Upper lobe of left lung (tissue), 6 donors: ENCODE measurements around the gene CCDC148. TPM values are rescaled to one million over a fixed set of nuclear protein-coding genes. Genes with fewer than 3 reads are reported as not detected.
"Not testable (repeated sequence)": the region's sequence is repeated elsewhere in the genome, so short reads cannot be mapped to it uniquely, and the experiment has no call there.

Source experiments
- ATAC-seq, 2 donors: fragments of 200-7000 bp; cut with Tn5 transposase; one replicate each; pipeline ENCODE4 v1.9.1; 2022; ENCODE audit warnings: mild to moderate bottlenecking in 2 of 2, moderate library complexity in 2 of 2; ENCODE audit not compliant: low FRiP score in 2 of 2
- DNase-seq, 2 donors: peaks; one replicate each; pipeline ENCODE4 v3.0.0-alpha.2; 2019 to 2020
- H3K27ac ChIP-seq, 4 donors: fragments of 200-600 bp; sonication (generic); one replicate each; pipeline ENCODE4 v1.5.1; 2016 to 2019
- H3K27me3 ChIP-seq, 4 donors: fragments of 200-600 bp; sonication (generic); one replicate each; pipeline ENCODE4 v1.5.1; 2017 to 2019
- H3K36me3 ChIP-seq, 4 donors: fragments of 200-600 bp; sonication (generic); one replicate each; pipeline ENCODE4 v1.5.1; 2016 to 2019
- H3K4me1 ChIP-seq, 4 donors: fragments of 200-600 bp; sonication (generic); one replicate each; pipeline ENCODE4 v1.5.1; 2018 to 2019
- H3K4me3 ChIP-seq, 4 donors: fragments of 200-600 bp; sonication (generic); one replicate each; pipeline ENCODE4 v1.5.1; 2017 to 2019; ENCODE audit warnings: mild to moderate bottlenecking in 2 of 4, moderate library complexity in 1 of 4
- H3K9me3 ChIP-seq, 4 donors: fragments of 200-600 bp; sonication (generic); one replicate each; pipeline ENCODE4 v1.5.1; 2018 to 2019
- CTCF ChIP-seq, 6 experiments: fragments of 450-650 bp in 4 of 6; fragments of 200-600 bp in 2 of 6; sonication (generic) in 2 of 6; IDR thresholded peaks; one replicate each; pipeline ENCODE4 v1.5.1; 2016 to 2019; ENCODE audit warnings: antibody characterized with exemption in 6 of 6
- EP300 ChIP-seq, 4 donors: sonication (generic); formaldehyde crosslinking; IDR thresholded peaks; one replicate each; pipeline ENCODE4 v1.5.1; 2017; ENCODE audit warnings: antibody characterized with exemption in 4 of 4, control low read depth in 2 of 4
- POLR2A ChIP-seq, 4 donors: fragments of 450-650 bp; IDR thresholded peaks; one replicate each; pipeline ENCODE4 v1.5.1; 2016 to 2017; ENCODE audit warnings: antibody characterized with exemption in 4 of 4, mild to moderate bottlenecking in 2 of 4
- POLR2AphosphoS5 ChIP-seq, 2 donors: sonication (generic); formaldehyde crosslinking; IDR thresholded peaks; one replicate each; pipeline ENCODE4 v1.5.1; 2017; ENCODE audit warnings: antibody characterized with exemption in 2 of 2
- WGBS, 2 donors: methylation state at CpG; one replicate each; pipeline ENCODE4 v1.1.5; 2017 to 2018; 5-methylcytosine and 5-hydroxymethylcytosine counted together
- total RNA-seq, 6 donors: library from RNA; depleted of rRNA in 4 of 6; stranded (reverse); fragments of >200 nt in 4 of 6; gene quantifications; one replicate each; pipeline versions ENCODE4 v1.1.0 to v1.2.1, GENCODE V29; 2016 to 2021
- donor health status: DM: no; HTN: no; CAD: no; lungs with moderate emphysema.
- donor health status: DM: no; HTN: yes; CAD: no; lungs with severe emphysema.

CCDC148 gene
- total RNA-seq, 6 donors from 2014 or later = 0.69 to 4.2 (median 1.9) TPM

GRCh38 chr2:158240975-158241374, 215.6 kb downstream of the CCDC148 start:
- Histone ChIP-seq H3K4me3 (no peak overlapping the region), H3K27me3 (no peaks in the 10 kb centered on the region), H3K4me1 (no peaks in the 10 kb centered on the region), H3K9me3 (no peaks in the 10 kb centered on the region), H3K36me3 (no peaks in the 10 kb centered on the region), H3K27ac (no peak overlapping the region)
- 50% methylated on average over 2 of the region's 2 CpGs for WGBS, 2 donors
- DNase-seq (no peak), ATAC-seq (no peak)
- TF ChIP-seq CTCF (IDR thresholded peaks at IDR 0.05) (no peak), POLR2A (IDR thresholded peaks at IDR 0.05) (no peak), POLR2AphosphoS5 (IDR thresholded peaks at IDR 0.05) (no peak), EP300 (IDR thresholded peaks at IDR 0.05) (no peak)

- 93% methylated on average over 2 of the region's 2 CpGs for WGBS, 2 donors
- no peak for ATAC-seq
- no peaks in the 10 kb centered on the region for H3K36me3 ChIP-seq
- no peak overlapping the region for H3K27ac ChIP-seq
- no peaks in the 10 kb centered on the region for H3K4me1 ChIP-seq
- H3K9me3 ChIP-seq = no peaks in the 10 kb centered on the region
- H3K27me3 ChIP-seq = no peaks in the 10 kb centered on the region
- H3K4me3 ChIP-seq = no peak overlapping the region
- TF ChIP-seq CTCF (IDR thresholded peaks at IDR 0.05) = no peak
- TF ChIP-seq EP300 (IDR thresholded peaks at IDR 0.05) = no peak
- TF ChIP-seq POLR2AphosphoS5 (IDR thresholded peaks at IDR 0.05) = no peak
- no peak for DNase-seq
These were observed 217.3 kb downstream of the CCDC148 start for GRCh38 chr2:158239271-158239670.

- Histone ChIP-seq H3K4me1 (no peaks in the 10 kb centered on the region), H3K36me3 (no peaks in the 10 kb centered on the region), H3K9me3 (no peaks in the 10 kb centered on the region), H3K4me3 (no peak overlapping the region), H3K27me3 (no peaks in the 10 kb centered on the region), H3K27ac (no peak overlapping the region)
- TF ChIP-seq POLR2A (IDR thresholded peaks at IDR 0.05) = no peak
- DNase-seq (no peak), ATAC-seq (no peak)
- 84 to 90% methylated on average over 1 of the region's 1 CpG for WGBS, 2 donors
These were observed 222.1 kb downstream of the CCDC148 start for GRCh38 chr2:158234497-158234896.

GRCh38 chr2:158232476-158232875, 224.1 kb downstream of the CCDC148 start:
- no peak for TF ChIP-seq EP300 (IDR thresholded peaks at IDR 0.05)
- no peak for TF ChIP-seq POLR2A (IDR thresholded peaks at IDR 0.05)
- no peak for TF ChIP-seq POLR2AphosphoS5 (IDR thresholded peaks at IDR 0.05)
- no peak for TF ChIP-seq CTCF (IDR thresholded peaks at IDR 0.05)
- H3K9me3 ChIP-seq = no peaks in the 10 kb centered on the region
- no peak overlapping the region for H3K4me3 ChIP-seq
- H3K27me3 ChIP-seq = no peaks in the 10 kb centered on the region
- no peak overlapping the region for H3K27ac ChIP-seq
- ATAC-seq = no peak
- H3K4me1 ChIP-seq = no peaks in the 10 kb centered on the region
- no peaks in the 10 kb centered on the region for H3K36me3 ChIP-seq
- 63% methylated on average over 1 of the region's 1 CpG for WGBS, 2 donors
- no peak for DNase-seq

- H3K4me3 ChIP-seq = no peak overlapping the region
- no peak for DNase-seq
- TF ChIP-seq CTCF (IDR thresholded peaks at IDR 0.05) = no peak
- TF ChIP-seq POLR2A (IDR thresholded peaks at IDR 0.05) = no peak
- no peak for TF ChIP-seq EP300 (IDR thresholded peaks at IDR 0.05)
- TF ChIP-seq POLR2AphosphoS5 (IDR thresholded peaks at IDR 0.05) = no peak
- no peaks in the 10 kb centered on the region for H3K4me1 ChIP-seq
- H3K9me3 ChIP-seq = no peaks in the 10 kb centered on the region
- H3K36me3 ChIP-seq = no peaks in the 10 kb centered on the region
- no peak for ATAC-seq
- no peak overlapping the region for H3K27ac ChIP-seq
- H3K27me3 ChIP-seq = no peaks in the 10 kb centered on the region
These were observed 227.5 kb downstream of the CCDC148 start for GRCh38 chr2:158228943-158229508.

GRCh38 chr2:158223066-158223465, 233.5 kb downstream of the CCDC148 start:
- H3K4me3 ChIP-seq, H3K27ac ChIP-seq, H3K36me3 ChIP-seq, DNase-seq, H3K27me3 ChIP-seq, ATAC-seq, H3K4me1 ChIP-seq, H3K9me3 ChIP-seq: not testable (repeated sequence)
- 83 to 90% methylated on average over 8 of the region's 8 CpGs for WGBS, 2 donors
